Vagina (tissue), 1 donor: ENCODE measurements around the gene PABPC1L2B. TPM values are rescaled to one million over a fixed set of nuclear protein-coding genes. Genes with fewer than 3 reads are reported as not detected.

Source experiments
- total RNA-seq: library from RNA; depleted of rRNA; stranded (reverse); fragments of >200 nt; gene quantifications from one replicate; pipeline ENCODE4 v1.2.3, GENCODE V29; 2016

The PABPC1L2B gene
- total RNA-seq, 1 donor from 2014 or later: not detected

Other genes with a start within 250 kb of the PABPC1L2B start
- gene DMRTC1B, start 226.0 kb upstream of the PABPC1L2B start, total RNA-seq: not detected
- not detected for gene FAM236B, start 220.3 kb upstream of the PABPC1L2B start, total RNA-seq
- not detected for gene FAM236D, start 194.7 kb upstream of the PABPC1L2B start, total RNA-seq
- not detected for gene FAM236C, start 90.3 kb upstream of the PABPC1L2B start, total RNA-seq
- gene FAM236A, start 64.7 kb upstream of the PABPC1L2B start, total RNA-seq: not detected
- gene DMRTC1, start 59.1 kb upstream of the PABPC1L2B start, total RNA-seq: 2.2 TPM
- not detected for gene PABPC1L2A, start 76.6 kb downstream of the PABPC1L2B start, total RNA-seq
- 4.7 TPM for gene NAP1L2, start 211.9 kb downstream of the PABPC1L2B start, total RNA-seq